ENCODE results near the gene GALNT10.

GALNT10 gene

DNA sequence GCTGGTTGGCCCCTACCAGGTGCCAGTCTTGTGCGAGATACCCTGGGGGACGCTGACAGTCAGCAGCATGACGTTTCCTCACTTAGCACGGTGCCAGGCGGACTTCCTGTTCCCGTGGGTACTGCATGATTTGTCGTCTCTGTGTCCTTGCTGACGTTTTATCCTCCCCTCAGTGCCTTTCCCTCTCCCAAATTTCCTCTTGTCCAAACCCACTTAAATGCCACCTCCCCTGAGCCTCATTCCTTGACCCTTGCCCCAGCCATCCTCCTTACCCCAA, 194.6 kb downstream of the GALNT10 start:
- DNase-seq = peak in 1 of 5 experiments; percentile 60

- DNase-seq = no peak
These were observed 196.6 kb downstream of the GALNT10 start for GRCh38 chr5:154386952-154387629.

DNA sequence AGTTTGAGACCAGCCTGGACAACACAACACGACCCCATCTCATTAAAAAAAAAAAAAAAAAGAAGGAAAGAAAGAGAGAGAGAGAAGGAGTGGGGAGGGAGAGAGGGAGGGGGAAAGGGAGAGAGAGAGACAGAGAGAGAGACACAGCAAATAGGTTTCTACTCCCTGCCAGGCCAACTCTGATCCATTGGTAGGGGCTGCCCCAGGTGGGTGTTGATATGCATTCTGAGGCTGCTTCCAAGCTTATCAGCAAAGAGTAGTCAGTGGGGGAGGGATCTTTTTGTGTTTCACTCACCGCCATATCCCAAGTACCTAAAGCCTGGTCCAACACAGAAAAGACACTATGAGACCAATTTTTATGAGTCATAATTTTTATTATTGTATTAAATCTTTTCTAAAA, 198.3 kb downstream of the GALNT10 start:
- no peak for DNase-seq

DNA sequence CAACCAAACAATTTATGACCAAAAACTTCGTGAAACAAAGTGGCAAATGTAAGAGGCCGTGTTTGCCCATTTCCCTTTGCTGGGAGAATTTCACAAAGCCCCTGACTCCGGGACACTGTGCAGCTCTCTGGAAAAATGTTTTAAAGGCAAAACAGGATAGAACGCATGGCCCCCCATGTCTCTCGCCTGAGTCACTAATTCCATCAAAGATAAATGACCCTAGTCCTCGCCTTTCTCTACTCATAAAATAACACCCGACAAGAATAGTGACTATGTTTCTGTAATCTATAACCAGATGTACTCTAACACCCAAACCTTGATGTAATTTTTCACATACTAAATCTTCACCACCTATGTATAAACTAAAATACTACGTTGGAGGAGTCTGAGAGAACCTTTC, 199.6 kb downstream of the GALNT10 start:
- DNase-seq = no peak

DNA sequence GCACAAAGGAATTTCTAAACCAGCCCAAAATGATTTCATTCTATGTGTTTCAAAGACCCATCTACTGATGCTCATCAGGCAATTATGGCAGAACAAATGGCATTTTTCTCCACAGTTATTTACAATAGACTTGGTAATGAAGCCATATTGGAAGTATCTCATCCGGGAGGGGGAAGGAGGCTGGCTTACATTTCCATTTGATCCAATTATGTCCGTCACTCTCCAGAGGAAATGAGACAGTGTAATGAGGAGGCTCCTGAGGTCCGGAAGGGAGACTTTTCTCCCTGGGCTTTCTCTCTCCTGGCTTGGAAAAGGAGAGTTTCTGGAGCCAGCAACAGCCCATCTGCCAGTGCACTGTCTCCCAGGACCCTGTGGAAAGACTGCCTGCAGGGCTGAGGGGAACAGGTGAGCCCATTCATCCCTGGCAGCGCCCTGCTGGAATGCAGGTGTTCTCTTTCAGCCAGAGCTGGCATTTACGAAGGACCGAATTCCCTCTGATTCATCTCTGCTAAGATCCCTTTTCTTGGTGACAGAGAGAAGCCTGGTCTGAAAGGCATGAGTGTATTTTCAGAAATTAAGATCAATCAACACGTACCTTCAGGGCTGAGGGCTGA, 200.3 kb downstream of the GALNT10 start:
- no peak for DNase-seq

- no peak for DNase-seq
These were observed 201.3 kb downstream of the GALNT10 start for GRCh38 chr5:154391788-154392187.

- no peak for DNase-seq
These were observed 203.3 kb downstream of the GALNT10 start for GRCh38 chr5:154393850-154394249.

- DNase-seq = no peak
These were observed 203.8 kb downstream of the GALNT10 start for GRCh38 chr5:154394307-154394706.

- DNase-seq = no peak
These were observed 205.0 kb downstream of the GALNT10 start for GRCh38 chr5:154395407-154396106.

DNA sequence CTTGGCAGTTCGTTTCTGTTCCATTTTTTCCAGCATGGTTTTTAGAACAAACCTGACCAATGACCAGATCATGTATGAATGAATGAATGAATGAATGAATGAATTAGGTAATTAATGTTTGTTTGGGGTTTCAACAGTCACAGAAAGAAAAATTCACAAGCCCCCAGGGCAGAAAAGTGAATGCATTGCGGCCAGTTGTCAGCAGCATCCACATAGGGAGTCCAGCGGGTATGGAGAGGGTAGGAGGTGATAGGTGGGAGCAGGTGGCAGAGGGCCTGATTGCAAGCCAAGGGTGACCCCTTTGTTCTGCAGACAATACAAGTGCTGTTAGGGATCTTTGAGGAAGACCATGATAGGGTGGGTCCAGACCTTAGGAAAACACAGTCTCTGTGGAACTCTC, 205.6 kb downstream of the GALNT10 start:
- DNase-seq = no peak

- DNase-seq = no peak
These were observed 207.3 kb downstream of the GALNT10 start for GRCh38 chr5:154397652-154398406.

DNA sequence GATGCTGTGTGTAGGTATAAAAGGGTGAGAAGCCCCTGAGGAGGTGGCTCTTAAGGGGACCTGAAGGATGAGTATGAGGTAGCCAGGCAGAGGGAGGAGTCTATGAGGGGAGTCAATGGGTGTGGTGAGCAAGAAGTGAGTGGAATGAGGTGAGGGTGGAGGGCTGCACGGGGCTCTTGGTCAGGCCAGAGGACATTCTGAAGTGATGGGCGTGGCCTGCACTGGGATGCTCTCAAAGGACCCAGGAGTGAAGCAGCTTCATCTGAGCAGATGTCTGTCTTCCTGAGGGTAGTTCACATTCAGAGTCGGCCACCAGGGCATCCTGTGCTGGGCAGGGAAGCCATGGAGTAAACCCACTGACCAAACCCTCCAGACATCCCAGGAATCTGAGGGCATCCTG, 210.1 kb downstream of the GALNT10 start:
- no peak for DNase-seq

- no peak for DNase-seq
These were observed 210.8 kb downstream of the GALNT10 start for GRCh38 chr5:154401355-154401754.

DNA sequence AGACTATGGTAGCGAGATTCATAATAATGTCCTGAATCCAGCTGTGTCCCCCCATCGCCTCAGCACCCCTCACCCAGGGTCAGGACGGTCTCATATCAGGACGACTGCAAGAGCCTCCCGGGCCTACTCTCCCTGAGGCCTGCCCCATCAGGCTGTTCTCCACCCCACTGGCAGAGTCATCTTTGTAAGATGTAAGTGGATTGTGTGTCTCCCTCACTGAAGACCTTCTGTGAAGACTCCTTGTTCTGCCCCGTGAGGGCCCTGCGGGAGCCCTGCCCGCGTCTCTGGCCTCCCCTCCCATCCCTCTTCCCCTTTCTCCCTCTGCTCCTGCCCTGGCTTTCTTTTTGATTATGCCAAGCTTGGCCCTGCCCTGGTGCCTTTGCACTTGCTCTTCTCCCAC, 211.4 kb downstream of the GALNT10 start:
- no peak for DNase-seq

DNA sequence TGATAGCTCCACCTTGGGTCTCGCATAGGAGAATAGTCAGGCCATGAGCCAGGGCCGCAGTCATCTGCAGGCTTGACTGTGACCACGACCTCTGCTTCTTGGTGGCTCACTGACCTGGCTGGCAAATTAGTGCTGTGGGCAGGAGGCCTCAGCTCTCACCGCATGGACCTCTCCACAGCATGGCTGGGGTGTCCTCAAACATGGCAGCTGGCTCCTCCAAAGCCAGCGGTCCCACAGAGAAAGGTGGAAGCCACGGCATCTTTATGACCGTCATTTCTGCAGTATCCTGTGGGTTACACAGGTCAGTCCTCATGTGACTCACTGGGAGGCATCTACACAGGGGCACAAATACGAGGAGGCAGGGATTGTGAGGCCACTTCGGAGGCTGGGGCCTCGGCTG, 212.1 kb downstream of the GALNT10 start:
- no peak for DNase-seq

- DNase-seq = no peak
These were observed 212.7 kb downstream of the GALNT10 start for GRCh38 chr5:154403234-154403633.

DNA sequence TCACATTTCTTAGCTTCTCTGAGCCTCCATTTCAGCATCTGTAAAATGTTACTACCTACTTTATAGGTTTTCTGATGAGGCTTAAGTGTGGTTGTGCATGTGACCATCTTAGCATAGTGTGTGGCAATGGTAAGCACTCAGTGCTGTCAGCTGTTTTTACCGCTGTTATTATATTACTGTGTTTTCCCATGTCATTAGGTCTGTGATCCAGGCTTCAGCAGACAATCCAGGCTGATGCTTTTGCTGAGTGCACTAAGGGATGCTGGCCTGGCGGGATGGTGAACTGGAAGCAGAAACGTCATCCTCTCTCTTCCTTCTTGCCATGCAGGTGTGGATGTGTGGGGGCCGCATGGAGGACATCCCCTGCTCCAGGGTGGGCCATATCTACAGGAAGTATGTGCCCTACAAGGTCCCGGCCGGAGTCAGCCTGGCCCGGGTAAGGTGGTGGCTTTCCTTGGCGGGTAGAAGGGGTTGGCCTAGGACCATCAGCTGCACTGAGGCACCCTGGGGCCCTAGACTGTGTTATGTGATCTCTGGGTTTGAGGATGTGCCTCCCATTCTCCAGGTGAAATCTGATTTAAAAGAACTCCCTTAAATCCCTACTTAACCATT, 213.3 kb downstream of the GALNT10 start:
- no peak for DNase-seq

- DNase-seq = peak; percentile 35 to 73 (median 45)
These were observed 214.7 kb downstream of the GALNT10 start for GRCh38 chr5:154405078-154405792.

GRCh38 chr5:154406231-154406630, 215.7 kb downstream of the GALNT10 start:
- no peak for DNase-seq

DNA sequence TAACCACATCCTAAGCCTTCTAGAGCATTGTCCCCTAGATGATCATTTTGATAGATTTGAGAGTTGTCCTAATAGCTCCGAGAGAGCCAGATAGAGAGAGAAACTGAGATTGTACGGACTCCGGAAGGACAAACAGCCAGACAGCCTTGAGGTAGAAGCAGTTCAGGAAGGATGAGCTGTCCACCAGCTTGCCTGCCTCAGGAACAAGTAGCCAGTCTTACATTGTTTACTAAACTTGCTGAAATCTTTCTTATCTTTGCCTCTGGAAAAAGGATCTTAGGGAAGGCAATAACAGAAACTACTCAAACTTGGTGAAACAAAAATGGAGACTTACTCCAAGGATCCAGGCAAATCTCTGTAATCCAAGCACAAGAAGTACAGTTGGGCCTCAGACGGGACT, 216.3 kb downstream of the GALNT10 start:
- DNase-seq = no peak

DNA sequence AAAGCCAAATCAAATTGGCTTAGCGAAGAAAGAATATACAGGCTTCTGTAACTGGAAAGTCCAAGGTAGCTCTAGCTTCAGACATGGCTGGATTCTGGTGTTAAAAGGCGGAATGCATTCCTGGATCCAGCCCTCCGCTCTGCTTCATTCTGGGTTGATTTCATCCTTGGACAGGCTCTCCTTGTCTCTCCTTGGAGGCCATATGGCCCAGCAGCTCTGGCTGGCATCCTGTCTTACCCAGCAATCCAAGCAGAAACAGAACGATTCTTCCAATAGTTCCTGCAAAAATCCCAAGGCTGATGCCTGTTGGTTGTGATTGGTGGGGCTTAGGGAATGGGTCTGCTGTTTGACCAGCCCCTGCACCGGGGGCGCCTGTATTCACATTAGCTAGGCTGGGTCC, 218.3 kb downstream of the GALNT10 start:
- no peak for DNase-seq

DNA sequence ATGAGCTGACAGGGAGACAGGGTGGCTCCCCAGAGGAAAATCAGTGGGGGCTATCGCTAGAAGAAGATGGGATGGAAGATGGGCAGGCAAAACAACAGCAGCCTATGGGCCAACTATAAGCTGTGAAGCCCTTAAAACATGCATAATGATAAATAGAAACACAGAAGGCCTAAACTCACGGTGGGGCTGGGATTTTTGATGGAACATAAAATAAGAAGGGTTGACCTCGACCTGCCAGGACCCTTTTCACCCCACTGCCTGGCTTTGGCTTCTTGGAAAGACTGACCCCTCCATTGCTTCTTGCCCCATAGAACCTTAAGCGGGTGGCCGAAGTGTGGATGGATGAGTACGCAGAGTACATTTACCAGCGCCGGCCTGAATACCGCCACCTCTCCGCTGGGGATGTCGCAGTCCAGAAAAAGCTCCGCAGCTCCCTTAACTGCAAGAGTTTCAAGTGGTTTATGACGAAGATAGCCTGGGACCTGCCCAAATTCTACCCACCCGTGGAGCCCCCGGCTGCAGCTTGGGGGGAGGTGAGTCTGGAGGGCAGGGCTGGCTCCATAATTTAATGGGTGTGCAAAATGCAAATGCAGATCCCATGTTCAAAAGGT, 218.8 kb downstream of the GALNT10 start:
- no peak for DNase-seq
